HUES48 (cell line): ENCODE data around the gene MAML3.

Experiments used
- H3K27ac ChIP-seq: one replicate; pipeline ENCODE4 v1.7.0; 2013; ENCODE audit warnings: low read depth, low read length, inconsistent platforms
- H3K27me3 ChIP-seq: 2 replicates; pipeline ENCODE4 v1.6.1; 2013; ENCODE audit warnings: mild to moderate bottlenecking, low read length; ENCODE audit not compliant: control insufficient read depth, insufficient read depth
- H3K36me3 ChIP-seq: 2 replicates; pipeline ENCODE4 v1.6.1; 2013; ENCODE audit warnings: low read length; ENCODE audit not compliant: control insufficient read depth, insufficient read depth
- H3K4me1 ChIP-seq: 2 replicates; pipeline ENCODE4 v1.6.1; 2013; ENCODE audit warnings: mild to moderate bottlenecking, low read length; ENCODE audit not compliant: control insufficient read depth, insufficient read depth
- H3K4me3 ChIP-seq: 2 replicates; pipeline ENCODE4 v1.5.1; 2013; ENCODE audit warnings: mild to moderate bottlenecking, low read depth, low read length
- H3K9ac ChIP-seq: 2 replicates; pipeline ENCODE4 v1.6.1; 2013; ENCODE audit warnings: mild to moderate bottlenecking, low read depth, low read length, moderate library complexity
- H3K9me3 ChIP-seq: 2 replicates; pipeline ENCODE4 v1.6.1; 2013; ENCODE audit warnings: low read length; ENCODE audit not compliant: control insufficient read depth, insufficient read depth

The MAML3 gene

GRCh38 chr4:139745111-139745639 is 408.8 kb downstream of the MAML3 start:
- Histone ChIP-seq H3K27me3 (no peaks in the 10 kb centered on the region), H3K27ac (no peak overlapping the region), H3K4me3 (no peak overlapping the region), H3K4me1 (peaks cover 4% of the 10 kb centered on the region; the same call in 1 of the 2 replicates), H3K9ac (no peak overlapping the region), H3K36me3 (no peaks in the 10 kb centered on the region), H3K9me3 (no peaks in the 10 kb centered on the region)

GRCh38 chr4:139744232-139744631 is 409.8 kb downstream of the MAML3 start:
- no peaks in the 10 kb centered on the region for H3K27me3 ChIP-seq
- H3K27ac ChIP-seq = no peak overlapping the region
- H3K9me3 ChIP-seq = no peaks in the 10 kb centered on the region
- no peaks in the 10 kb centered on the region for H3K36me3 ChIP-seq
- no peak overlapping the region for H3K9ac ChIP-seq
- no peak overlapping the region for H3K4me3 ChIP-seq
- peaks cover 4% of the 10 kb centered on the region; the same call in 1 of the 2 replicates for H3K4me1 ChIP-seq

GRCh38 chr4:139743027-139743426 is 411.0 kb downstream of the MAML3 start:
- Histone ChIP-seq H3K27me3 (0 out of 2 replicates have a peak, but pooled peaks cover under 1% of the 10 kb centered on the region), H3K4me1 (peaks cover 4% of the 10 kb centered on the region; the same call in 1 of the 2 replicates), H3K36me3 (no peaks in the 10 kb centered on the region), H3K27ac (no peak overlapping the region), H3K9me3 (no peaks in the 10 kb centered on the region), H3K4me3 (no peak overlapping the region), H3K9ac (no peak overlapping the region)

GRCh38 chr4:139740531-139741041 is 413.4 kb downstream of the MAML3 start:
- no peak overlapping the region for H3K4me3 ChIP-seq
- no peaks in the 10 kb centered on the region for H3K9me3 ChIP-seq
- H3K27me3 ChIP-seq = peaks cover 10% of the 10 kb centered on the region
- H3K27ac ChIP-seq = no peak overlapping the region
- no peaks in the 10 kb centered on the region for H3K36me3 ChIP-seq
- no peak overlapping the region for H3K9ac ChIP-seq
- peaks cover 20% of the 10 kb centered on the region for H3K4me1 ChIP-seq

- Histone ChIP-seq H3K4me1 (peaks cover 20% of the 10 kb centered on the region), H3K27ac (no peak overlapping the region), H3K9me3 (no peaks in the 10 kb centered on the region), H3K9ac (no peak overlapping the region), H3K4me3 (no peak overlapping the region), H3K27me3 (peaks cover 12% of the 10 kb centered on the region), H3K36me3 (no peaks in the 10 kb centered on the region)
Observed at GRCh38 chr4:139740121-139740520, 413.9 kb downstream of the MAML3 start.

GRCh38 chr4:139738846-139739613 is 415.0 kb downstream of the MAML3 start:
- Histone ChIP-seq H3K9ac (no peak overlapping the region), H3K27me3 (peaks cover 19% of the 10 kb centered on the region), H3K4me1 (peaks cover 26% of the 10 kb centered on the region), H3K27ac (no peak overlapping the region), H3K4me3 (no peak overlapping the region), H3K36me3 (no peaks in the 10 kb centered on the region), H3K9me3 (no peaks in the 10 kb centered on the region)

- H3K27me3 ChIP-seq = peaks cover 26% of the 10 kb centered on the region
- peak overlapping the region; percentile 37 for H3K27ac ChIP-seq
- H3K4me1 ChIP-seq = peaks cover 26% of the 10 kb centered on the region
- H3K9me3 ChIP-seq = no peaks in the 10 kb centered on the region
- no peak overlapping the region for H3K9ac ChIP-seq
- H3K4me3 ChIP-seq = no peak overlapping the region
- no peaks in the 10 kb centered on the region for H3K36me3 ChIP-seq
Observed at GRCh38 chr4:139736661-139737060, 417.3 kb downstream of the MAML3 start.

- H3K4me3 ChIP-seq = peak overlapping the region; percentile 63; the same call in 1 of the 2 replicates
- peaks cover 26% of the 10 kb centered on the region for H3K27me3 ChIP-seq
- no peaks in the 10 kb centered on the region for H3K9me3 ChIP-seq
- no peaks in the 10 kb centered on the region for H3K36me3 ChIP-seq
- peaks cover 26% of the 10 kb centered on the region for H3K4me1 ChIP-seq
- no peak overlapping the region for H3K9ac ChIP-seq
- H3K27ac ChIP-seq = peak overlapping the region; percentile 31
Observed at GRCh38 chr4:139736274-139736660, 417.7 kb downstream of the MAML3 start.

GRCh38 chr4:139735381-139736273 is 418.4 kb downstream of the MAML3 start:
- peak overlapping the region; percentile 63 for H3K4me3 ChIP-seq

GRCh38 chr4:139734875-139735380 is 419.1 kb downstream of the MAML3 start:
- Histone ChIP-seq H3K4me3 (peak overlapping the region; percentile 63), H3K4me1 (peaks cover 26% of the 10 kb centered on the region)

More at GRCh38 chr4:139735381-139736273, 418.4 kb downstream of the MAML3 start:
- Histone ChIP-seq H3K27ac (peak overlapping the region; percentile 73), H3K9ac (peak overlapping the region; percentile 66), H3K9me3 (no peaks in the 10 kb centered on the region), H3K27me3 (peaks cover 26% of the 10 kb centered on the region), H3K4me1 (peaks cover 26% of the 10 kb centered on the region), H3K36me3 (no peaks in the 10 kb centered on the region)

More at GRCh38 chr4:139734875-139735380, 419.1 kb downstream of the MAML3 start:
- H3K9me3 ChIP-seq = no peaks in the 10 kb centered on the region
- no peaks in the 10 kb centered on the region for H3K36me3 ChIP-seq
- H3K9ac ChIP-seq = no peak overlapping the region
- H3K27me3 ChIP-seq = peaks cover 26% of the 10 kb centered on the region
- peak overlapping the region; percentile 73 for H3K27ac ChIP-seq
